Activated T-helper 2 cell treated with anti-CD3 and anti-CD28 coated beads, Interferon-gamma antibody, Interleukin-2, Interleukin-4, amounts not matched to agents 10 μg/mL and 5 μg/mL and 100 μg/mL, durations not matched to agents 14 hours and 24 hours and 36 hours (primary cell): ENCODE data around the gene SLC39A9. TPM values are rescaled to one million over a fixed set of nuclear protein-coding genes. Genes with fewer than 3 reads are reported as not detected.

ENCODE experiments used
- DNase-seq: peaks from one replicate; pipeline ENCODE4 v3.0.0; 2021; ENCODE audit warnings: low spot score
- H3K27ac Mint-ChIP-seq: one replicate; pipeline ENCODE4 v1.8.0; 2021; ENCODE audit warnings: mixed read lengths
- H3K27me3 Mint-ChIP-seq: one replicate; pipeline ENCODE4 v1.8.0; 2021; ENCODE audit warnings: low read depth, mixed read lengths
- H3K36me3 Mint-ChIP-seq: one replicate; pipeline ENCODE4 v1.8.0; 2021; ENCODE audit warnings: low read depth, mixed read lengths
- H3K4me1 Mint-ChIP-seq: one replicate; pipeline ENCODE4 v1.8.0; 2021; ENCODE audit warnings: low read depth, mixed read lengths
- H3K4me3 Mint-ChIP-seq: one replicate; pipeline ENCODE4 v1.8.0; 2021; ENCODE audit warnings: low read depth, mild to moderate bottlenecking, moderate library complexity, mixed read lengths
- H3K9me3 Mint-ChIP-seq: one replicate; pipeline ENCODE4 v1.8.0; 2021; ENCODE audit warnings: mixed read lengths
- intact Hi-C: fragments of 100-400 bp; cut with micrococcal nuclease; formaldehyde crosslinking; loops from one replicate; pipeline ENCODE4 v1.15.1; 2023
- total RNA-seq: library from RNA; stranded (reverse); gene quantifications from 2 replicates; pipeline ENCODE4 v1.2.3, GENCODE V29; 2022

The SLC39A9 gene
- total RNA-seq, 1 donor from 2014 or later = 43.7 TPM

GRCh38 chr14:69358233-69358963 is 40.1 kb upstream of the SLC39A9 start:
- intact Hi-C loops = loop anchor here (5.0 kb wide), 1 partner anchor 39 kb away; the partner anchor contains the start of genes ERH and SLC39A9
- Mint-ChIP-seq H3K4me3 (no peak overlapping the region), H3K27me3 (no peaks in the 10 kb centered on the region), H3K9me3 (no peaks in the 10 kb centered on the region), H3K36me3 (peaks cover 3% of the 10 kb centered on the region), H3K4me1 (peaks cover 26% of the 10 kb centered on the region), H3K27ac (no peak overlapping the region)
- no peak for DNase-seq

GRCh38 chr14:69358966-69359365 is 39.5 kb upstream of the SLC39A9 start:
- no peaks in the 10 kb centered on the region for H3K9me3 Mint-ChIP-seq
- H3K27ac Mint-ChIP-seq = no peak overlapping the region
- H3K4me1 Mint-ChIP-seq = peaks cover 23% of the 10 kb centered on the region
- intact Hi-C loops = loop anchor here (5.0 kb wide), 1 partner anchor 38 kb away; the partner anchor contains the start of genes ERH and SLC39A9
- no peaks in the 10 kb centered on the region for H3K27me3 Mint-ChIP-seq
- H3K4me3 Mint-ChIP-seq = no peak overlapping the region
- peaks cover 3% of the 10 kb centered on the region for H3K36me3 Mint-ChIP-seq
- no peak for DNase-seq

- Mint-ChIP-seq H3K27ac (no peak overlapping the region), H3K36me3 (no peaks in the 10 kb centered on the region), H3K27me3 (no peaks in the 10 kb centered on the region), H3K4me1 (peaks cover 12% of the 10 kb centered on the region), H3K4me3 (no peak overlapping the region), H3K9me3 (no peaks in the 10 kb centered on the region)
- intact Hi-C loops = no loop called here
- no peak for DNase-seq
These were observed 37.9 kb upstream of the SLC39A9 start for GRCh38 chr14:69360438-69361108.

- Mint-ChIP-seq H3K4me1 (peaks cover 8% of the 10 kb centered on the region), H3K27ac (no peak overlapping the region), H3K9me3 (no peaks in the 10 kb centered on the region), H3K27me3 (no peaks in the 10 kb centered on the region), H3K36me3 (no peaks in the 10 kb centered on the region), H3K4me3 (no peak overlapping the region)
- DNase-seq = no peak
- intact Hi-C loops = no loop called here
These were observed 35.4 kb upstream of the SLC39A9 start for GRCh38 chr14:69363055-69363454.

GRCh38 chr14:69363964-69364363 is 34.5 kb upstream of the SLC39A9 start:
- no peaks in the 10 kb centered on the region for H3K36me3 Mint-ChIP-seq

GRCh38 chr14:69364378-69364777 is 34.1 kb upstream of the SLC39A9 start:
- Mint-ChIP-seq H3K4me3 (no peak overlapping the region), H3K4me1 (no peaks in the 10 kb centered on the region), H3K27me3 (no peaks in the 10 kb centered on the region), H3K27ac (no peak overlapping the region), H3K36me3 (no peaks in the 10 kb centered on the region), H3K9me3 (no peaks in the 10 kb centered on the region)
- intact Hi-C loops = no loop called here
- DNase-seq = no peak

More at GRCh38 chr14:69363964-69364363, 34.5 kb upstream of the SLC39A9 start:
- Mint-ChIP-seq H3K4me3 (no peak overlapping the region), H3K27ac (no peak overlapping the region), H3K27me3 (no peaks in the 10 kb centered on the region), H3K4me1 (peaks cover 1% of the 10 kb centered on the region), H3K9me3 (no peaks in the 10 kb centered on the region)
- no peak for DNase-seq
- intact Hi-C loops = no loop called here

GRCh38 chr14:69366069-69366468 is 32.4 kb upstream of the SLC39A9 start:
- no peak overlapping the region for H3K27ac Mint-ChIP-seq
- H3K4me1 Mint-ChIP-seq = no peaks in the 10 kb centered on the region
- H3K4me3 Mint-ChIP-seq = no peak overlapping the region
- H3K9me3 Mint-ChIP-seq = no peaks in the 10 kb centered on the region
- DNase-seq = no peak
- no peaks in the 10 kb centered on the region for H3K36me3 Mint-ChIP-seq
- no peaks in the 10 kb centered on the region for H3K27me3 Mint-ChIP-seq
- intact Hi-C loops = no loop called here

- no peaks in the 10 kb centered on the region for H3K4me1 Mint-ChIP-seq
- no peaks in the 10 kb centered on the region for H3K9me3 Mint-ChIP-seq
- no peaks in the 10 kb centered on the region for H3K27me3 Mint-ChIP-seq
- no peak overlapping the region for H3K27ac Mint-ChIP-seq
- intact Hi-C loops = no loop called here
- no peak for DNase-seq
- no peak overlapping the region for H3K4me3 Mint-ChIP-seq
- no peaks in the 10 kb centered on the region for H3K36me3 Mint-ChIP-seq
These were observed 31.7 kb upstream of the SLC39A9 start for GRCh38 chr14:69366761-69367160.

GRCh38 chr14:69368381-69368780 is 30.1 kb upstream of the SLC39A9 start:
- no peaks in the 10 kb centered on the region for H3K27me3 Mint-ChIP-seq
- H3K27ac Mint-ChIP-seq = no peak overlapping the region

GRCh38 chr14:69370061-69370460 is 28.4 kb upstream of the SLC39A9 start:
- intact Hi-C loops = no loop called here
- Mint-ChIP-seq H3K4me3 (no peak overlapping the region), H3K4me1 (peaks cover 10% of the 10 kb centered on the region), H3K36me3 (peaks cover 15% of the 10 kb centered on the region), H3K27ac (no peak overlapping the region), H3K9me3 (no peaks in the 10 kb centered on the region), H3K27me3 (no peaks in the 10 kb centered on the region)
- no peak for DNase-seq

More at GRCh38 chr14:69368381-69368780, 30.1 kb upstream of the SLC39A9 start:
- Mint-ChIP-seq H3K4me1 (peaks cover 3% of the 10 kb centered on the region), H3K9me3 (no peaks in the 10 kb centered on the region), H3K4me3 (no peak overlapping the region), H3K36me3 (peaks cover 3% of the 10 kb centered on the region)
- DNase-seq = no peak
- intact Hi-C loops = no loop called here

- peaks cover 10% of the 10 kb centered on the region for H3K4me1 Mint-ChIP-seq
- no peak for DNase-seq
- no peak overlapping the region for H3K27ac Mint-ChIP-seq
- peaks cover 35% of the 10 kb centered on the region for H3K36me3 Mint-ChIP-seq
- H3K9me3 Mint-ChIP-seq = no peaks in the 10 kb centered on the region
- no peak overlapping the region for H3K4me3 Mint-ChIP-seq
- no peaks in the 10 kb centered on the region for H3K27me3 Mint-ChIP-seq
- intact Hi-C loops = no loop called here
These were observed 26.3 kb upstream of the SLC39A9 start for GRCh38 chr14:69372146-69372545.

GRCh38 chr14:69373104-69373503 is 25.4 kb upstream of the SLC39A9 start:
- intact Hi-C loops = no loop called here
- Mint-ChIP-seq H3K4me3 (no peak overlapping the region), H3K36me3 (peaks cover 39% of the 10 kb centered on the region), H3K9me3 (no peaks in the 10 kb centered on the region), H3K4me1 (peaks cover 10% of the 10 kb centered on the region), H3K27me3 (no peaks in the 10 kb centered on the region), H3K27ac (peak overlapping the region; percentile 46)
- DNase-seq = no peak

- DNase-seq = no peak
- intact Hi-C loops = no loop called here
- H3K27me3 Mint-ChIP-seq = no peaks in the 10 kb centered on the region
- H3K36me3 Mint-ChIP-seq = peaks cover 46% of the 10 kb centered on the region
- peaks cover 10% of the 10 kb centered on the region for H3K4me1 Mint-ChIP-seq
- no peak overlapping the region for H3K27ac Mint-ChIP-seq
- H3K4me3 Mint-ChIP-seq = no peak overlapping the region
- no peaks in the 10 kb centered on the region for H3K9me3 Mint-ChIP-seq
These were observed 24.3 kb upstream of the SLC39A9 start for GRCh38 chr14:69374235-69374634.
